ENCODE results near the gene DLG5.

GRCh38 chr10:77788496-77789010, 138.0 kb downstream of the DLG5 start:
- no peak for TF ChIP-seq REST (IDR thresholded peaks at IDR 0.05; ENCODE audit: insufficient read depth in 1 of 2, low read depth in 2 of 2, low read length in 2 of 2)
- no peak for TF ChIP-seq POLR2AphosphoS5 (IDR thresholded peaks at IDR 0.05; ENCODE audit: low read depth, low read length)
- TF ChIP-seq TAF1 (IDR thresholded peaks at IDR 0.05; ENCODE audit: borderline replicate concordance, insufficient read depth, low read length): no peak

All from PFSK-1 (cell line).